HG02840 (cell line): ENCODE measurements around the gene EFNB3.

Source experiments
- ATAC-seq: cut with Tn5 transposase; IDR thresholded peaks from one replicate; pipeline ENCODE4 v1.9.1; 2021; ENCODE audit warnings: mild to moderate bottlenecking, moderate library complexity, moderate number of reproducible peaks; ENCODE audit not compliant: unreplicated experiment, low FRiP score

Gene EFNB3

GRCh38 chr17:7756968-7757367 lies 52.0 kb downstream of the EFNB3 start:
- no peak for ATAC-seq
